ENCODE data around the gene SLC5A2. TPM values are rescaled to one million over a fixed set of nuclear protein-coding genes. Genes with fewer than 3 reads are reported as not detected.
"Not testable (repeated sequence)": the region's sequence is repeated elsewhere in the genome, so short reads cannot be mapped to it uniquely, and the experiment has no call there.

The SLC5A2 gene
- total RNA-seq, 2 donors from 2014 or later: 0.55 to 0.62 TPM

DNA sequence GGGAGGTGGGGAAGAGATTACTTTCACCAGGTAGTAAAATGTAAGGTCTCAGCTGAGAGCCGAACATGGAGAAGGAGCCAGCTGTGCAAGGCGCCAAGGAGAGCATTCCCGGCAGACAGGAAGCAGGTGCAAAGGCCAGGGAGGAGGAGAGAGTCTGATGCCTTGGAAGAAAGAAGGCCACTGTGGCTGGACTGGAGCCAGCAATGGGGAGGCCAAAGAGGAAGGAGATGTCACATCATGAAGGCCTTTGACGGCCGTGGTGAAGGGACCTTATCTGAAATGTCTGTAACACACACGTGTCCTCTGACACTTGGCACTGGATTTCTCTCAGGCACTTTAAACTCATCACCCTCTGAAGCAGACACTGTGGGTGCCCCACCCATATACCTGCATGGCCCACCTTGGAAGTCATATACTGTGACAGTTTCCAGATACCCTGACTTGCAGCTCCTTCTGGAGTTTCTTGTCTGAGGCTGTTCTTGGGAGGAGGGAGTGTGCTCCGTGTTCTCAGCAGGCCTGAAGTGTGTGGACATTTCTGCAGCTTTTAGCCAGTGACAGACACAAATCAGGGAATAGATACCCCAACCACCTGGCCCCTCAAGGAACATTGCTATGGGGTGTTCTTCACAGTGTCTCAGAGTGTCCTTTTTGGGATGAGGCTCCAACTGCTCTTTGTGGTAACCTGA lies 1.9 kb upstream of the SLC5A2 start:
- DNase-seq (ENCODE audit: low spot score): no peak
- Histone ChIP-seq H3K27me3 (replicated peaks; ENCODE audit: insufficient read depth) (no peaks in the 10 kb centered on the region), H3K4me3 (no peak overlapping the region), H3K9me3 (no peaks in the 10 kb centered on the region), H3K4me1 (replicated peaks) (no peaks in the 10 kb centered on the region), H3K36me3 (no peaks in the 10 kb centered on the region), H3K27ac (no peak overlapping the region)
- intact Hi-C loops (cut with DNase I): no loop called here
- WGBS: 35% methylated on average over 7 of the region's 7 CpGs
- TF ChIP-seq, protein P1, sequence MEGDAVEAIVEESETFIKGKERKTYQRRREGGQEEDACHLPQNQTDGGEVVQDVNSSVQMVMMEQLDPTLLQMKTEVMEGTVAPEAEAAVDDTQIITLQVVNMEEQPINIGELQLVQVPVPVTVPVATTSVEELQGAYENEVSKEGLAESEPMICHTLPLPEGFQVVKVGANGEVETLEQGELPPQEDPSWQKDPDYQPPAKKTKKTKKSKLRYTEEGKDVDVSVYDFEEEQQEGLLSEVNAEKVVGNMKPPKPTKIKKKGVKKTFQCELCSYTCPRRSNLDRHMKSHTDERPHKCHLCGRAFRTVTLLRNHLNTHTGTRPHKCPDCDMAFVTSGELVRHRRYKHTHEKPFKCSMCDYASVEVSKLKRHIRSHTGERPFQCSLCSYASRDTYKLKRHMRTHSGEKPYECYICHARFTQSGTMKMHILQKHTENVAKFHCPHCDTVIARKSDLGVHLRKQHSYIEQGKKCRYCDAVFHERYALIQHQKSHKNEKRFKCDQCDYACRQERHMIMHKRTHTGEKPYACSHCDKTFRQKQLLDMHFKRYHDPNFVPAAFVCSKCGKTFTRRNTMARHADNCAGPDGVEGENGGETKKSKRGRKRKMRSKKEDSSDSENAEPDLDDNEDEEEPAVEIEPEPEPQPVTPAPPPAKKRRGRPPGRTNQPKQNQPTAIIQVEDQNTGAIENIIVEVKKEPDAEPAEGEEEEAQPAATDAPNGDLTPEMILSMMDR (IDR thresholded peaks at IDR 0.05): no peak
- TF ChIP-seq POLR2AphosphoS5 (IDR thresholded peaks at IDR 0.05) (no peak), POLR2A (IDR thresholded peaks at IDR 0.05) (no peak)

DNA sequence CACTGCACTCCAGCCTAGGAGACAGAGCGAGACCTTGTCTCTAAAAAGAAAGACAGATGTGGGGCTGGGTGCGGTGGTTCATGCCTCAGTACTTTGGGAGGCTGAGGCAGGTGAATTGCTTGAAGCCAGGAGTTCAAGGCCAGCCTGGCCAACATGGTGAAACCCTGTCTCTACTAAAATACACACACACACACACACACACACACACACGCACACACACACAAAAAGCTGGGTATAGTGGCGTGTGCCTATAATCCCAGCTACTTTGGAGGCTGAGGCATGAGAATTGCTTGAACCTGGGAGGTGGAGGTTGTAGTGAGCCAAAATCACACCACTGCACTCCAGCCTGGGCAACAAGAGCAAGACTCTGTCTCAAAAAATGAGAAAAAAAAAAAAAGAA lies 1.1 kb downstream of the SLC5A2 start:
- H3K9me3 ChIP-seq; H3K27me3 ChIP-seq (replicated peaks; ENCODE audit: insufficient read depth); H3K4me1 ChIP-seq (replicated peaks); H3K27ac ChIP-seq; intact Hi-C loops (cut with DNase I); H3K36me3 ChIP-seq; H3K4me3 ChIP-seq; DNase-seq (ENCODE audit: low spot score): not testable (repeated sequence)
- WGBS: 95% methylated on average over 4 of the region's 4 CpGs

DNA sequence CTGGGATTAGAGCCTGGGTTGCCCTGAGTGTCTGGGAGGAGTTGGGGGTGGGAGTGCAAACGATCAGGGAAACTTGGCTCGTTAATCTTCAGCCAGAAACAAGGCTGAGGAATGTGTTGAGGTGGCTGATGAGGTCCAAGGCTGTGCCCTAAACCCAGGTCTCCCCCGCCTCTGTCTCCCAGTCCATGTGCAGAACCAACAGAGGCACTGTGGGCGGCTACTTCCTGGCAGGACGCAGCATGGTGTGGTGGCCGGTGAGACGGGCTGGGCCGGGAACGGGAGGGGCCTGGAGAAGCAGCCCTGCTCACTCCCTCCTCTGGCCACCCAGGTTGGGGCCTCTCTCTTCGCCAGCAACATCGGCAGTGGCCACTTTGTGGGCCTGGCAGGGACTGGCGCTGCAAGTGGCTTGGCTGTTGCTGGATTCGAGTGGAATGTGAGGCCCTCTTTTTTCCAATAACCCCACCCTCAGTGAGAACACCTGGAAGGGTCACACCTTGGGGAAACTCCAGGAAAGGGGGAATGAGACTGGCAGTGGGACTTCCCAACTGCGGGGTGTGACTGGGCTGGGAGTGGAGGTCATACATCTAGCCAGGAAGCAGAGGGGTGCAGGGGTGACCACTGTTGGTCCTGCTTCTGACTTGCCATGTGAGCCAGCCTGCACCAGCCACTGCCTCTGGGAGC lies 1.7 kb downstream of the SLC5A2 start:
- DNase-seq (ENCODE audit: low spot score): no peak
- 39% methylated on average over 14 of the region's 14 CpGs for WGBS
- no peak for TF ChIP-seq POLR2A (IDR thresholded peaks at IDR 0.05)
- TF ChIP-seq, protein P1 (IDR thresholded peaks at IDR 0.05): no peak
- TF ChIP-seq POLR2AphosphoS5 (IDR thresholded peaks at IDR 0.05): no peak
- H3K4me3 ChIP-seq: no peak overlapping the region
- H3K27ac ChIP-seq: no peak overlapping the region
- no peaks in the 10 kb centered on the region for H3K27me3 ChIP-seq (replicated peaks; ENCODE audit: insufficient read depth)
- H3K36me3 ChIP-seq: no peaks in the 10 kb centered on the region
- H3K4me1 ChIP-seq (replicated peaks): no peaks in the 10 kb centered on the region
- H3K9me3 ChIP-seq: no peaks in the 10 kb centered on the region
- intact Hi-C loops (cut with DNase I): no loop called here

DNA sequence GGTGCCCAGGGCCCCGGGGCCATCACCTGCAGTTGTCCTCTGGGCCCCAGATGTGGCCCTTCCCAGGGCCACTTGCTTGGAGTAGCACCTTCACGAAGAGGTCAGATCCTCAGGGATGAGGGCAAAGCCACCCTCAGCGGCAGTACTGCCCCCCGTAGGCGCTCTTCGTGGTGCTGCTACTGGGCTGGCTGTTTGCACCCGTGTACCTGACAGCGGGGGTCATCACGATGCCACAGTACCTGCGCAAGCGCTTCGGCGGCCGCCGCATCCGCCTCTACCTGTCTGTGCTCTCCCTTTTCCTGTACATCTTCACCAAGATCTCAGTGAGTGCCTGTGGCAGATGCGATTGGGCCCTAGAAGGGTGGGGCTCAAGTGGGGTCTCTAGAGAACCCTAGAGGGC lies 2.6 kb downstream of the SLC5A2 start:
- intact Hi-C loops (cut with DNase I): no loop called here
- H3K4me3 ChIP-seq: no peak overlapping the region
- H3K4me1 ChIP-seq (replicated peaks): no peaks in the 10 kb centered on the region
- H3K9me3 ChIP-seq: no peaks in the 10 kb centered on the region
- DNase-seq (ENCODE audit: low spot score): no peak
- H3K36me3 ChIP-seq: no peaks in the 10 kb centered on the region
- H3K27me3 ChIP-seq (replicated peaks; ENCODE audit: insufficient read depth): no peaks in the 10 kb centered on the region
- H3K27ac ChIP-seq: no peak overlapping the region
- TF ChIP-seq POLR2A (IDR thresholded peaks at IDR 0.05): no peak
- TF ChIP-seq, protein P1 (IDR thresholded peaks at IDR 0.05): no peak
- no peak for TF ChIP-seq POLR2AphosphoS5 (IDR thresholded peaks at IDR 0.05)
- WGBS: 94% methylated on average over 16 of the region's 17 CpGs

DNA sequence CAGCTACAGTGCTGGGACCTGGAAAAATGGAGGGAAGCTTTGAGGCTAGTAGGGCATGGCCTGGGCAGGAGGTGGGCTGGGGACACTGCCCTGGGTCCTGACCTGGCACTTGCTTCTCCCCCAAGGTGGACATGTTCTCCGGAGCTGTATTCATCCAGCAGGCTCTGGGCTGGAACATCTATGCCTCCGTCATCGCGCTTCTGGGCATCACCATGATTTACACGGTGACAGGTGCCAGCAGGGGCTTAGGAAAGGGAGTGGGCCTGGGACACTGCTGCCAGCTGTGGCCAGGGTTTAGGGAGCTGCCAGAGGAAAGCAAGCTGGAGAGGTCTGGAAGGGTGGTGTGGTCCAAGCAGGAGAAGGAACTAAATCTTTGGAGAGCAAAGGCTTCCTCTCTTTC lies 3.1 kb downstream of the SLC5A2 start:
- no peak for DNase-seq (ENCODE audit: low spot score)
- intact Hi-C loops (cut with DNase I): no loop called here
- H3K9me3 ChIP-seq: no peaks in the 10 kb centered on the region
- 94% methylated on average over 5 of the region's 5 CpGs for WGBS
- H3K27ac ChIP-seq: no peak overlapping the region
- H3K4me3 ChIP-seq: no peak overlapping the region
- no peaks in the 10 kb centered on the region for H3K4me1 ChIP-seq (replicated peaks)
- H3K36me3 ChIP-seq: no peaks in the 10 kb centered on the region
- no peaks in the 10 kb centered on the region for H3K27me3 ChIP-seq (replicated peaks; ENCODE audit: insufficient read depth)
- TF ChIP-seq, protein P1 (IDR thresholded peaks at IDR 0.05): no peak
- no peak for TF ChIP-seq POLR2A (IDR thresholded peaks at IDR 0.05)
- no peak for TF ChIP-seq POLR2AphosphoS5 (IDR thresholded peaks at IDR 0.05)
